ENCODE data around the gene EXOG.

Gene EXOG

DNA sequence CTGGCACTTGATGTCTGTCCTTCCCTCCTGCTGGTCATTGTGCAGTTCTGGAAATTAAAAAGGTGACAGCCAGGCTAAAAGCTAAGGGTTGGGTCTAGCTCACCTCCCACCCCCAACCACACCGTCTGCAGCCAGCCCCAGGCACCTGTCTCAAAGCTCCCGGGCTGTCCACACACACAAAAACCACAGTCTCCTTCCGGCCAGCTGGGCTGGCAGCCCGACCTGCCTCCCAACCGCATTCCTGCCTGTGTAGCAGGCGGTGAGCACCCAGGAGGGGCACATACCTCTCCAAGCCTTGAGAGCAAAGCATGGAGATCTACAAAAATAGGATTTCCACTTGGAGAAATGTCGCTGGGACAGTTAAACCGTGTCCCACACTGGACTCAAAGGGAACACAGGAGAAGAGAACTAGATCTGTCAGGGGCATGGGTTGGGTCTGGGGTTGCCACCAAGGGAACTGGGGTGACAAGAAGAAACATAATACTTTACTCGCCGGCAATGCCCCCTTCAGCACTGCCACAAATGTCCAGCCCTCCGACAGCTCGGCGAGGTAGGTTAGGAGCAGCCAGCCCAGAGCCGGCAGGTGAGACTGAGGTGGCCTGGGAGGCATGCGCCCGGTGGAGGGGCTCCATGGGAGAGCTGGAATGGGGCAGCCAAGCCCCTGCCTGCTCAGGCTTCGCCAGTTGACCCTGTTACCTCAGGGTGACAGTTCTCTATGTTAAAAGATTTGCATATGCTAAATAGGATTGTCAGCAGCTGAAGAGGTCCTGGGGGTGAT is 52.2 kb downstream of the EXOG start:
- H3K4me3 ChIP-seq (ENCODE audit: control insufficient read depth, low read depth, low read length), result no peak overlapping the region
- DNase-seq (ENCODE audit: low read depth), result no peak
- TF ChIP-seq, protein P1, sequence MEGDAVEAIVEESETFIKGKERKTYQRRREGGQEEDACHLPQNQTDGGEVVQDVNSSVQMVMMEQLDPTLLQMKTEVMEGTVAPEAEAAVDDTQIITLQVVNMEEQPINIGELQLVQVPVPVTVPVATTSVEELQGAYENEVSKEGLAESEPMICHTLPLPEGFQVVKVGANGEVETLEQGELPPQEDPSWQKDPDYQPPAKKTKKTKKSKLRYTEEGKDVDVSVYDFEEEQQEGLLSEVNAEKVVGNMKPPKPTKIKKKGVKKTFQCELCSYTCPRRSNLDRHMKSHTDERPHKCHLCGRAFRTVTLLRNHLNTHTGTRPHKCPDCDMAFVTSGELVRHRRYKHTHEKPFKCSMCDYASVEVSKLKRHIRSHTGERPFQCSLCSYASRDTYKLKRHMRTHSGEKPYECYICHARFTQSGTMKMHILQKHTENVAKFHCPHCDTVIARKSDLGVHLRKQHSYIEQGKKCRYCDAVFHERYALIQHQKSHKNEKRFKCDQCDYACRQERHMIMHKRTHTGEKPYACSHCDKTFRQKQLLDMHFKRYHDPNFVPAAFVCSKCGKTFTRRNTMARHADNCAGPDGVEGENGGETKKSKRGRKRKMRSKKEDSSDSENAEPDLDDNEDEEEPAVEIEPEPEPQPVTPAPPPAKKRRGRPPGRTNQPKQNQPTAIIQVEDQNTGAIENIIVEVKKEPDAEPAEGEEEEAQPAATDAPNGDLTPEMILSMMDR (conservative IDR thresholded peaks at IDR 0.05; ENCODE audit: control insufficient read depth, insufficient read depth, low read depth, low read length), result no peak

DNA sequence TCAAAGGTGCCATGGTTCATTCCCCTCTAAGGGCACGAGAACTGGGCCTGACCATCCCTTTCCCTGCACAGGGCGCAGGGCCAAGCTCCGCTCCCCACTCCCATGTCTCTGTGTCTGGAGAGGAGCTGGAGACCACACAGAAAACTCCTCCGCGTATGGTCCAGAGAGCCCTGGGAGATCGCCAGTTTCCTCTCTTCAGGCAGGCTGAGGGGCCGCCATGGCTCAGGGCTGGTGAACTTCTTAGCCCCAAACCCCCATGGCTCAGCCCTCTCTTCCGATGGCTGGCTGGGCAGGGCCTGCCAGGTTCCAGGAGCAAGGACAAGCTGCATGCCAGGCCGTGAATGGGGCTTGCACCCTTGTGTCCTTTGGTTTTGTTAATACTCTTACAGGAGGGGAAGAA is 52.9 kb downstream of the EXOG start:
- TF ChIP-seq, protein P1 (conservative IDR thresholded peaks at IDR 0.05; ENCODE audit: control insufficient read depth, insufficient read depth, low read depth, low read length), result no peak
- no peak overlapping the region for H3K4me3 ChIP-seq (ENCODE audit: control insufficient read depth, low read depth, low read length)
- no peak for DNase-seq (ENCODE audit: low read depth)

DNA sequence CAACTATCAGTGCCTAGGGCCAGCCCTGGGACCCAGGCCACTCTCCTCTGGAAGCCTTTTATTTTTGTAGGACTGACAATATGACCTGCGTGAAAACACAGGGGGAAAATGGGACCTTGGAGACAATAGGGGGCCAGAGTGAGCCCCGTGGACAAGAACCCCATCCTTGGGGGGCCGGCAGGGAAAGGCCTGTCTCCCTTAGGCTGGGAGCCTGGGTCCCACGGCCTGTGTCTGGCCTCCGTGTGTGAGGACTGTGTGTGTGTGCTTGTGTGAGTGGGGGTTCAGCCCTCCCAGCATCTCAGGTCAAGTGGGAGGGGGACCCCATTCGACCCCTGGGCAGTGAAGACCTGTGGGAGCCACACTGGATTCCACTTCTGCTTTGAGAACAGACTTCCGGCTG is 53.3 kb downstream of the EXOG start:
- TF ChIP-seq, protein P1 (conservative IDR thresholded peaks at IDR 0.05; ENCODE audit: control insufficient read depth, insufficient read depth, low read depth, low read length), result no peak
- H3K4me3 ChIP-seq (ENCODE audit: control insufficient read depth, low read depth, low read length), result no peak overlapping the region
- DNase-seq (ENCODE audit: low read depth), result no peak

DNA sequence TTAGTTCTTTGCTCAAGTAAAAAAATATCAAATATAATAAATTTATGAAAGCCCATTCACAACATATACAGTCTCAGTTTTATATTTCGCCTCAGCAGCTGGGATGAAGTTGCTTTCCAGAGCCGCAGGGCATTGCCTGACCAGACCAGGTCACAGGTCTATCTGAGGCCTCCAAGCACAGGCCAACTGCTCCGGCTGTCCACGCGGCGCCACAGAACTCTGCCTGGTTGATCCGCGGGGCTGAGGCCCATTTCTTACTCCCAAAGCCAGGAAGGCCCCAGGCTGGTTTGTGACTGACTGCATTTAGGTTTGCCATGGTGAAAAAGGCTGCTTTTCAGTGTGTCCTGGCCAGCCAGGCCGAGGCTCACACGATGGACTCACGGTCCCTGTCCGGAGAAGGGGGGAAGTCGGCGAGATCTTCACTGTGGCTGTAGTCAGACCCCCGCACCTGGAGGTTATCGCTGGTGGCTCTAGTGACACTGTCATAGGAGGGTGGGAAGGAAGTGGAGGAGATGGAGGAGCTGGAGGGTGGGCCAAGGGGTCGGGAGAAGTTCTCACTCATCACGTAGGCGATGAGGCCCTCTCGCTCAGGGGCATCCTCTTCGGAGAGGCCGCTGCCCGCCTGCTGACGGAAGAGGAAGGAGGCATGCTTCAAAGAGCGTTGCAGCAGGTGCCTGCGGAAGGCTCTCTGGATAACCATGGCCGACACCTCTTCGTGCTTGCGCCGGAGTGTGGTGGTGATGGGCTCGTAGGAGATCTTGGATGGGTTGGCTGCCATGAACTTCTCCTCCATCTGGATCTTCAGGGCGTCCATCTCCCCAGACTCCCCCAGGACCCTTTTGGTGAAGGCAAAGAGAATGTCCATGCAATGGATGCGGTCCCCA is 54.1 kb downstream of the EXOG start:
- TF ChIP-seq, protein P1 (conservative IDR thresholded peaks at IDR 0.05; ENCODE audit: control insufficient read depth, insufficient read depth, low read depth, low read length), result no peak
- no peak for DNase-seq (ENCODE audit: low read depth)
- H3K4me3 ChIP-seq (ENCODE audit: control insufficient read depth, low read depth, low read length), result no peak overlapping the region

DNA sequence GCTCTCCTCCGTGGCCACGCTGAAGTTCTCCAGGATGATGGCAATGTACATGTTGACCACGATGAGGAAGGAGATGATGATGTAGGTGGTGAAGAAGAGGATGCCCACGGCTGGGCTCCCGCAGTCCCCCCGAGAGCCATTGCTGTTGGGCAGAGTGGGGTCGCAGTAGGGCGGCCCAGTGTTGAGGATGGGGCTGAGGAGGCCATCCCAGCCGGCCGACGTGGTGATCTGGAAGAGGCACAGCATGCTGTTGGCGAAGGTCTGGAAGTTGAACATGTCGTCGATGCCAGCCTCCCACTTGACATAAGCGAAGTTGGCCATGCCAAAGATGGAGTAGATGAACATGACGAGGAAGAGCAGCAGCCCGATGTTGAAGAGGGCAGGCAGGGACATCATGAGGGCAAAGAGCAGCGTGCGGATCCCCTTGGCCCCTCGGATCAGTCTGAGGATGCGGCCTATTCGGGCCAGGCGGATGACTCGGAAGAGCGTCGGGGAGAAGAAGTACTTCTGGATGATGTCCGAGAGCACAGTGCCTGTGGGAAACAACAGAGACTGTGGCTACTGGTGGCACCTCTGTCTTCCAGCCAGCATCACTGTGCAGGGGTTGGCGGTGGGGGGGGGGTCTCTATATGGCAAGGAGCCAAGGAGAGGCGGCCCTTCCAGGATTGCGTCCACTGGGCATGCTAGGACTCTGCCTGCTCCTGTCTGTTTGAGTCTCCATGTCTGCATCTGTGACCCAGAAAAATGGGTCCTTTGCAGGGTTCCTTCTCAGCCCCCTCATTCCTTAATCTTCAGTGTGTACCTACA is 55.1 kb downstream of the EXOG start:
- TF ChIP-seq, protein P1 (conservative IDR thresholded peaks at IDR 0.05; ENCODE audit: control insufficient read depth, insufficient read depth, low read depth, low read length), result no peak
- no peak overlapping the region for H3K4me3 ChIP-seq (ENCODE audit: control insufficient read depth, low read depth, low read length)
- DNase-seq (ENCODE audit: low read depth), result no peak

DNA sequence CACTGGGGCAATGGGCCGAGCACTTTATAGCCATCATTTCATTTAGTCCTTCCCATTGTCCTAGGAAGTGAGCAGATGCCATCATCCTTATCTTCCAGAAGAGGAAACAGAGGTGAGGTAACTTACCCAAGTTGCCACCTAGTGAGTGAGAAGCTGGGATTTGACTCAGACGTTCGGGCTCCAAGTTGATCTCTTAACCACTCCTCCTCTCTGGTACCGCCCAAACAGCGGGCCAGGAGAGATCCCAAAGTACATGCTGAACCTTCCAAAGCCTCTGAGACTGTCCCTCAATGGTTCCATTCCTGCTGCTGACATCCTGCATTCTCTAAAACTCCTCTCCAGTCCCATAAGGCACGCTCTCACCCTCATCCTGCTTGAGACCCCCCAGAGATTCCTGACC is 56.2 kb downstream of the EXOG start:
- no peak overlapping the region for H3K4me3 ChIP-seq (ENCODE audit: control insufficient read depth, low read depth, low read length)
- DNase-seq (ENCODE audit: low read depth), result no peak

More for the DNA sequence above, 56.2 kb downstream of the EXOG start:
- TF ChIP-seq, protein P1 (conservative IDR thresholded peaks at IDR 0.05; ENCODE audit: control insufficient read depth, insufficient read depth, low read depth, low read length), result no peak
